Right renal cortex interstitium (tissue), 3 donors: ENCODE results near the gene NAA25. TPM values are rescaled to one million over a fixed set of nuclear protein-coding genes. Genes with fewer than 3 reads are reported as not detected.

ENCODE experiments used
- DNase-seq, 3 donors: peaks; one replicate each; pipeline ENCODE4 v3.0.0-alpha.2; 2013; ENCODE audit warnings: low read depth in 3 of 3, low spot score in 2 of 3
- polyA plus RNA-seq, 3 donors: library from polyadenylated mRNA; unstranded; fragments of 120-200 nt; gene quantifications; one replicate each; pipeline ENCODE4 v1.2.1, GENCODE V29; 2013; ENCODE audit not compliant: insufficient read length in 3 of 3

NAA25 gene
- polyA plus RNA-seq, 3 donors = 18.7 to 20.6 (median 20.2) TPM

GRCh38 chr12:111981987-111982386 lies 126.6 kb downstream of the NAA25 start:
- DNase-seq = no peak

GRCh38 chr12:111980598-111980997 lies 128.0 kb downstream of the NAA25 start:
- DNase-seq = no peak

GRCh38 chr12:111978545-111978944 lies 130.0 kb downstream of the NAA25 start:
- no peak for DNase-seq

GRCh38 chr12:111976860-111977259 lies 131.7 kb downstream of the NAA25 start:
- DNase-seq = no peak

Other genes starting within 250 kb of the NAA25 start
- 10 to 100 TPM; 31.2 to 38.2 (median 37.1) TPM for gene TMEM116, start 95.6 kb downstream of the NAA25 start, polyA plus RNA-seq
- gene ERP29, start 95.4 kb downstream of the NAA25 start, polyA plus RNA-seq = 100 to 1,000 TPM; 172 to 180 (median 175) TPM
- gene TRAFD1, start 16.8 kb upstream of the NAA25 start, polyA plus RNA-seq = 10 to 100 TPM; 44.3 to 47.4 (median 45.1) TPM